GM18868 (cell line): ENCODE measurements around the gene E4F1.
"Not testable (repeated sequence)": the region's sequence is repeated elsewhere in the genome, so short reads cannot be mapped to it uniquely, and the experiment has no call there.

ENCODE experiments used
- ATAC-seq: cut with Tn5 transposase; IDR thresholded peaks from one replicate; pipeline ENCODE4 v1.9.1; 2021; ENCODE audit warnings: mild to moderate bottlenecking, moderate library complexity; ENCODE audit not compliant: unreplicated experiment

The E4F1 gene

DNA sequence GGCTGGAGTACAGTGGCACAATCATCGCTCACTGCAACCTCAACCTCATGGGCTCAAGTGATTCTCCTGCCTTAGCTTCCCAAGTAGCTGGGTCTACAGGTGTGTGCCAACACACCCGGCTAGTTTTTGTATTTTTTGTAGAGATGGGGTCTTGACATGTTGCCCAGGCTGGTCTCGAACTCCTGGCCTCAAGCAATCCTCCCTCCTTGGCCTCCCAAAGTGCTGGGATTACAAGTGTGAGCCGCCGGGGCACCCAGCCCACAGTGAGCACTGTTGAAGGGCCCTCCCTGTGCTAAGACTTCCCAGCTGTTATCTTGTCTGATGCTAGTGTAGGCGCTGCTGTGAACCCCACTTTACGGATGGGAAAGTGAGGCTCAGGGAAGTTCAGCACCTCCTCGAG, 35.0 kb upstream of the E4F1 start:
- ATAC-seq: no peak

DNA sequence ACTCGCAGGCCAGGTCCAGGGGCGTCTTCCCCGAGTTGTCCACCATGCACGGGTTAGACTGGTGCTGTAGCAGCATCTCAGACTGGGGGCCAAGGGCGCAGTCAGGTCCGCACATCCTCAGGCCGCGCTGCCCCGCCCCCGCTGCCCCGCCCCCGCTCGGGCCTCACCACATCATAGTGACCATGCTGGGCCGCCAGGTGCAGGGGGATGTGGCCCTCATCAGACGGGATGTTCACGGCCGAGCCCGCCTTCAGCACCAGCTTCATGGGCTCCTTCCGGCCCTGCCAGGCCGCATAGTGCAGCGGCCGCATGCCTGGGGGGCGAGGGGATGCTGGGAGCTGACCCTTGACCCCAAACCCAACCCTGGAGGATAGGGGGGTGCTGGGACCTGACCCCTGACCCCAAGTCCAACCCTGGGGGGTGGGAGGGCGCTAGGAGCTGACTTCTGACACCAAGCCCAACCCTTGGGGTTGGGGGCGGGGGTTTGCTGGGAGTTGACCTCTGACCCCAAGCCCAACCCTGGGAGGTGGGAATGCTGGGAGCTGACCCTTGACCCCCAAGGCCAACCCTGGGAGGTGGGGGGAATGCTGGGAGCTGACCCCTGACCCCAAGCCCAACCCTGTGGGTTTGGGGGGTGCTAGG, 34.0 kb upstream of the E4F1 start:
- no peak for ATAC-seq

DNA sequence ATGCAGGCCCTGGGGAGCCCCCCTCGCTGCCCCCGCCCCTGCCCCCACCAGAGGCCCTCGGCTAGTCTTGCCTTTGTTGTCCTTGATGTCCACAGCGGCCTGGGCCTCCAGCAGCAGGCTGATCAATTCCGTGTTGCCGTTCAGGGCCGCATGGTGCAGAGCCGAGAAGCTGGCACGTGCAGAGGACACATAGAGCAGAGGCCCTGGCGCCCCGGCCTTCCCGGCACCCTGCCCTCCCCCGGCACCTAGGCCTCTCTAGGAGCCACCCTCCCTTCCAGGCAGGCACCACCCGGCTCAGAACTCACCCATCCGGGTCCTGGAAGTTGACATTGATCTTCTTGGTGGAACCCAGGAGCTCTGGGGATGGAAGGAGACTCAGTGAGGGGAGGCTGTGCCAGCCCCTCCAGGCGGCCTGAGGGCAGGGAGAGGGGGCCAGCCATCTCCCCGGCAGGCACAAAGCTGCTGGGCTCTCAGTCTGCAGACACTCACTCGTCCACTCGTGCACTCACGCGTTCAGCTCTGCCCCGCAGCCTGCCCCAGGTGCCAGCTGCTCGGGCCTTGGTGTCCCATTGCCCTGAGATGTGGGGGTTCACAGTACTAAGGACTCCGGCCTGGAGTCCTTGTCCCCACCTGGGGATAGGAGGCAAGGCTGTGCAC, 33.3 kb upstream of the E4F1 start:
- ATAC-seq: no peak

DNA sequence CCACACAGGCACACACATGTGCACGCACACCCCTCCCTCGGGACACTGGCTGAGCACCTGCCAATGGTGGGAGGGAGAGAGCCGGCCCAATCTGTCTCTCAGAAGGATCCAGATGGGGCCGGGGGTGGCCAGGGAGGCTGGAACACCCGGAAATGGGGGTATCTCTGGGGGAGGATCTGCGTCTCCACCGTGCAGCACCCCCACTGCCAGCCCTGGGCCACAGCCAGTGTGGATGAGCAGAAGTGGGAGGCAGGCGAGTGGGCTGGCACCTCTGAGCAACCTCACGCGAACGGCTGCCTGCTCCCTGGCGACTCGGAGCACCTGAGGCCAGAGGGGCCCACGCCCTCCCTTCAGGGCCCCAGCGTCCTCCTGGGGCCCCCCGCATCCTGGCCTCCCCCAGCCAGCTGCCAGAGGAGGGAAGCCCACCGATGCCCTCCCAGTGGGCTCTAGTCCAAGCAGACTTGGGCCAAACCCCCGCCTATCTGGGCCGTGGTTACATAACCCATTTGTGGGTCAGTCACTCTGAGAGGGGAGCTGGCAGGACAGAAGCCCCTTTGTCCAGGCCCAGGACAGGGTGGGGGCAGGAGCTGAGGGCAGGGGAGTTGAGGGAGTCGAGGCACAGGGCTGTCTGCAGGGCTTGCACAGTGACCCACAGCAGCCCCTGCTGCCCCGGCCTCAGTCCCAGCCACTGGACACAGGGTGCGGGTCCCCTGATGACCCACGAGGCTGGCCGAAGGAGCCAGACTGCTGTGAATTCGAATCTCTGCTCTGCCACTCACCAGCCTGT, 32.5 kb upstream of the E4F1 start:
- no peak for ATAC-seq

DNA sequence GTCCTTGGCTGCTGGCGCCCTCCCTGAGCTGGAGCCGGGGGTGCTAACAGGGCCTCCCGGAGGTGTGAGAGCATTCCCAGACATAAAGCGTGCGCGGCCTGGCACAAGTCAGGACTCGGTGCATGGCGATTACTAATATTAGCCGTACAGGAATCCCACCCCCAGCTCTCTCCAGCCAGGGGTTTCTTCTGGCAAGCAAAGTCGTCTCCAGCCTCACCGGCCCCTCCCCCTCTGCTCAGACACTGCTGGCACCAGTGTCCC, 32.0 kb upstream of the E4F1 start:
- ATAC-seq: no peak

DNA sequence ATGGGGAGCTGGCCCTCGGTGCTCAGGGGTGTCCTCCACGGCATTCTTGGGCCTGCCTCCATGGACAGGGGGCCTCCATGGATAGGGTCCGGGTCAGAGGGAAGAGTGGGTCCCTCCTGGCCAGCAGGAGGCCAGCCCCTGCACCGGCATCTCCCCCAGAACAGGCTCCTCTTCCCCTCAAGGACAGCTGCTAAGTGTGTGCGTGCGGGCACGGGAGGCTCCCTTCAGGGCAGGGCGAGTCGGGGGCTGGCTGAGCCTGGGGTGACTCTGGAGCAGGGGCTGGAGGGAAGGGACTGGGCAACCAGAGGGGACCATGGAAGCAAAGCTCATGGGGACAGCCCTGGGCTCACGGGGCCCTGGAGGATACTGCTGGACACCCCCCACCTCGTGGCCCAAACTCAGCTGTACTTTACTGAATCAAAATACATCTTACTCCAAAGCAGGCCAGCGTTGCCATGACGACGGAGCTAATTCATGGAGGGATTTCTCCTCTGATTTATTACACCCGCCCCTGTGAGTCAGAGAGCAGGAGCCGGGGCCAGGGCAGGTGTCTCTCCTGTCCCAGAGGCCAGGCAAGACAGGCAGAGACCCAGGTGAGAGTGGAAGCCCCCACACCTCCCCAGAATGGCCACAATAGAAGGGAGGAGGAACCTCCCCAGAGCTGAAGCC, 29.1 kb upstream of the E4F1 start:
- no peak for ATAC-seq

DNA sequence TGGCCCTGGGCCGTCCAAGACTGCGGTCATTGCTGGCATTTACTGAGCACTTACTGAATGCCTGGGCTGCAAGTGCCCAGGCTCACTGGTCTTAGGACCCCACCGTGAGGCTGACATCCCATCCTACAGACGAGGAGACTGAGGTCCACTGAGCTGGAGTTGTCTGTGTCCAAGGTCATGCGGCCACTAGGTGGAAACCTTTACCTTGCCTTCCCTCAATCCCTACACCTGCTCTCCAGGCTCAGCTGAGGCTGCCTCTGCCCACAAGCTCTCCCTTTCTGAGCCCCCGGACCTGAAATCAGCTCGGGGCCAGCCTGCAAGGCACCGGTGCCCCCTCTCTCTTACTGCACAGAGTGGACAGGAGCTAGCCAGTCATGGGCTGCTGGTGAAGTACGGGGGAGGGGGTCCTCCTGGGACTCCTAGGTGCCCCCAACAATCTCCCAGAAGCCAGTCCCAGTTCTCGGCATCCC, 28.5 kb upstream of the E4F1 start:
- ATAC-seq: no peak

DNA sequence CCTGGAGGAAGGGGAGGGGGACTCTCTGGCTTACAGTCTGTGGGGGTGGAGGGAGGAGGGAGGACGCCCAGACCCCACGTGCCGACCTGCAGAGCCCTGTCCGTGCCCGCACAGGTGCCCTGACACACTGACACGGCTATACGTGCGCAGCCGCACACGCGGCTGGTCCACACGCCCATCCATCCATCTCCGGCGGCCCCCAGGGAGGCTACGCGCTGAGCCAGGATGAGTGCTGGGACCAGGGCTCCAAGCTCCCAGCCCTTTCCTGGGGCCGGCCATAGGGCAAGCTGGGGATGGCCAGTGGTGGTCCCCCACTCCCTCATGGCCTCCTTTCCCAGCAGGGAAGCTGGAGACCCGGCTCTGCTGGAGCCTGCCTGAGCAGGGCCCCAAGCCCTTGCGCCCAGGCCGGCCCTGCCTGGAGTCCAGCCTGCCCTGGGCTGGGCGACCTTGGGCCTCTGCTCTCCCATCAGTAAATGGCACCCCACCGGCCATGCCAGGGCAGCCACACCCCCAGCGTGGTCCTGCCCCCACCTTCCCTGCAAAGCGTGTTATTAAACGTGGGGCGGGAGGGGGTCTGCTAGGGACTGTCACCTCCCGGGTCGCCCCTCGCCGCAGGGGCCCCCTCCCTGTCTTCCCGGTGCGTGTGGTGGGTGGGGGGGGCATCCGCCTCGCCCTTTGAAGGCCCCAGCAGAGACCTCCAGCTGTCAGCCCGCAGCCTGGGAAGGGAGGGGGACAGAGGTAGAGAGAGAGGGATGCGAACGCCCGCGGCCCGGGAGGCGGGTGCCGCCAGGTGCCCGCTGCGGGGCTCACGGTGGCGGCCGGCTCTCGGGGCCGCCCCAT, 27.8 kb upstream of the E4F1 start:
- no peak for ATAC-seq

DNA sequence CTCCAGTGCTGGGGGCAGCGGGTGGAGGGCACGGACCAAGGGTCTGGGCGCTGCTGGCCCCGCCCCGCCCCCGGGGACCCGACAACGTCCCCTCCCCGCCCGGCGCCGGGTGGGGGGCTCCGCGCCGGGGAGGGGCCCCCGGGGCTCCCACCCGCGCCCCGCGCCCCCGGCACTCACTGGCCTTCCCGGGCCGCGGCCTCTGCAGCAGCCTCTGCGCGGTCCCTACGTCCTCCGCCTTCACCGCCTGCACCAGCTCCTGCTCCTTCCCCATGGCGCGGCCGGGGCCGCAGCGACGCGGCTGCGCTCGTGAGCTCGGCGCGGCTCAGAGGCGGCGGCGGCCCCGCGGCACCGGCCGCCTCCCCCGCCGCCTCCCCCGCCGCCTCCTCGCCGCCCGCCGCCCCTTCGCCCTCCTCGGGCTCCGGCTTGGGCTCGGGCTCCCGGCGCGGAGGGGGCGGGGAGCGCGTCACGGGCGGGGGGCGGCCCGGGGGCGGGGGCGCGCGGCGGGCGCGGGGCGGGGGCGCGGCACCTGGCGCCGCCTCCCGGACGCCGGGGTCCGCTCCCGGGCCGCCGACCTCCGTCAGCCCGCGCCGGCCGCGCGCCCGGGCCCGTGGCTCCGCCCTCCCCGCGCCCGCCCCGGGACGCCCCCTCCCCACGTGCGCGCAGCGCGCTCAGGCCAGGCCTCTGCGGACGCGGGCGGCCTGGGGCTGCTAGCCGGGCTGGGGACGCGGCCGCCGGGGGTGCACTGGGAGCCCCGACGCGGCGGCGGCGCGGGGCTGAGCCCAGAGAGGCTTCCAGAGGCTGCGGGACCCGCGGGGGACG, 27.0 kb upstream of the E4F1 start, which contains the start of gene CASKIN1:
Gene CASKIN1 (minus strand): TSS at position 444 of the 819 bp plus-strand sequence. CDS start 173 bp downstream, at position 271.
- no peak for ATAC-seq

DNA sequence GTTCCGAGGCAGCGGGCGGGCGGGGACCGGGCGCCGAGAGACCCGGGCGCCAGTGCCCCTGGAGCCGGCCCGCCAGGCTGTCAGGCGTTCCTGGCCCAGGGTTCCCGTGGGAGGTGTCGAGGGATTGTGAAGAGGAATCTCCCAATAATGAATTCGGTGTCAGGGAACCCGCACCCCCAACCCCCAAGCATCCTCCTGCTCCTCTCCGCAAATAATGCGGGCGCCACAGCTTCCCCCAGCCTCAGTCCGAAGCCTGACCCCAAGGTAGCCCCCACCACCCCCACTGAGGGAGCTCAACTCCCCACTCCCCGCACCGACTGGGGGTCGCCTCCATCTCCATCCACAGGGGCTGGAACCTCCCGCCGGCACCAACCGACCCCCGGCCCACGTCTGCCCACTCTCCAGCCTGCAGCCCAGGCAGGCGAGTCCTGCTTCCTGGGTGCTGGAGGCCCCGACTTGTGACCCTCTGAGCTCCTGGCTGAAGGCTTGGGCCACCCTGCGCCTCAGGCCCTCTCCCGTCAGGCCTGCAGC, 26.3 kb upstream of the E4F1 start:
- no peak for ATAC-seq

DNA sequence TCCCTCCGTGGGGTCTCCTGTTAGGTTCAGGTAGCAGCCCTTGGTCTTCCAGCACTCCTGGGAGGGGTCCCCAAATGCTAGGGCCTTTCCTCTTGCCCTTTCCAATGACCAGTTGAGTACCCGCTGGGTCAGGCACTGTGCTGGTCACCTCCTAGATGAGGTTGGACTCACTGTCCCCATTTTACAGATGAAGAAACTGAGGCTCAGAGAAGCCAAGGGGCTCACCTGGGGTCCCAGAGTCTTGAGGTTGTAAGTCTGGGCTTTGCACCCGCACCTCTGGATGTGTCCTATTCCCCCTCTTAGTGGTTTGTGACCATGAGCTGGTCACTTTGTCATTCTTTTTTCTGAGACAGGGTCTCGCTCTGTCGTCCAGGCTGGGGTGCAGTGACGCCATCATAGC, 25.6 kb upstream of the E4F1 start:
- no peak for ATAC-seq

DNA sequence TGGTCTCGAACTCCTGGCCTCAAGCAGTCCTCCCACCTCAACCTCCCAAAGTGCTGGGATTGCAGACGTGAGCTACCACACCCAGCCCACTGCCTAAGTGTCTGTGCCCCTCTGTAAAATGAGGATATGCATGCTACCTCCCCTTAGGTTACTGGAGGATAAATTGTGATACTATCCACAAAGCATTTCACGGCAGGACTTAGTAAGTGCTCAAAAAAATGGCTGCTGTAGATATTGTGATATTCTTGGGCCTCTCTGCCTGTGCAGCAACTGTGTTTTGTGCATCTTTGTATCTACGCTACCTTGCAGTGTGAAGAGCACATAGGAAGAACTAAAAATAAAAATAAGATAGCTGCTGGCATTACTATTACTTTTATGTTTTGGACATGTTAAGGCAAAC, 25.1 kb upstream of the E4F1 start:
- no peak for ATAC-seq

DNA sequence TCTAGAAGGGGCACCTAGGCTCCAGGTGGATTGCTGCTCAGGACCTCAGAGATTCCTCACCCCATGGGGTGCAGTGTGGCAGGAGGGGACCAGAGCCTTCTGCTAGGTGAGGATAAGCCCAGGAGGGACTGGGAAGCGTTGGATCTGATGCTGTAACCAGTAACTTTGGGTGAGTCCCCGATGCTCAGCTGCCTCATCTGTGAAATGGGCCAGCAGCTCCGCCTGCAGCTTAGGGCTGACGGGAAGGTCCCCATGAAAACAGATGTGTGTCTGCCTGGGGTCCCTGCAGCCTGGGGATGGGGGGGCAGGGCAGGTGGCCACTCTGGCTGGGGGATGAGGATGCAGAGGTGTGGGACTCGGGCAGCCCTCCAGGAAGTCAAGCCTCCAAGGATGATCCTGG, 24.3 kb upstream of the E4F1 start:
- no peak for ATAC-seq

DNA sequence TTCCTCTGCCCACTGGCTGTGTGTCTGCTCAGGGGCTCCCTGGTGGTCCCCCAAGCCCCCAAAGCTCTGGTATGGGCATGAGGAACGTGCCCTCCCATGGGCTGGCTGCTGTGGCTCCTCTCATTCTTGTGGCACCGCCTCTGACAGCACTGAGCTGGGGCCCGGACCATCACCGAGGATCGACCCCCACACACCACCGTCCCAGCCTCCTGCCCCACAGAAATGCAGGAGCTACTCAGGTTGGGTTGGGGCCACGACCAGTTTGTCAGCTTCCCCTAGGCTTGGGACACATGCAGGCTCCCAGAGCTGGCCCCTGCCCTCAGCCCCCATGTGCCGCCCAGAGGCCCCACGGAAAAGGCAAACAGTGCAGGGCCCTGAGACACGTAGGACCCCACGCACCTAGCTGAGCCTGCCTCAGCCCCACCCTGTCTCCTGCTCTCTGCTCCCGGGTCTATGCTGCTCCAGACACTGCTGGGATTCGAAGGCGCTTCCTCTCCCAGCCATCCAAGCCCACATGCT, 23.7 kb upstream of the E4F1 start:
- ATAC-seq: no peak

DNA sequence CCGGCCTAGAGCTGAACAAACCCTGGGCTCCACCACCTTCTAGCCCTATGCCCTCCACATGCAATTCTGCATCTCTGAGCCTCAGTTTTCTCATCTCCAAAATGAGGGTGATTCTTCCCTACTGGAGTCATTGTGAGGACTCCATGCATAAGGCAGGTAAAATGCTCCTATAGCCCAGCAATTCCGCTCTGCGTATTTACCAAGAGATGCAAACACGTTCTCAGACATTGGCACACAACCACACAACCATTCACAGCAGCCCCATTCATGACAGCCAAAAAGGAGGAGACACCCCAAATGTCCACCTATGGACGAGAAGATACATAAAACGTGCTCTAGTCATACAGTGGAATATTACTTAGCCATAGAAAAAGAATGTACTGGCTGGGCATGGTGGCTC, 23.1 kb upstream of the E4F1 start:
- no peak for ATAC-seq

DNA sequence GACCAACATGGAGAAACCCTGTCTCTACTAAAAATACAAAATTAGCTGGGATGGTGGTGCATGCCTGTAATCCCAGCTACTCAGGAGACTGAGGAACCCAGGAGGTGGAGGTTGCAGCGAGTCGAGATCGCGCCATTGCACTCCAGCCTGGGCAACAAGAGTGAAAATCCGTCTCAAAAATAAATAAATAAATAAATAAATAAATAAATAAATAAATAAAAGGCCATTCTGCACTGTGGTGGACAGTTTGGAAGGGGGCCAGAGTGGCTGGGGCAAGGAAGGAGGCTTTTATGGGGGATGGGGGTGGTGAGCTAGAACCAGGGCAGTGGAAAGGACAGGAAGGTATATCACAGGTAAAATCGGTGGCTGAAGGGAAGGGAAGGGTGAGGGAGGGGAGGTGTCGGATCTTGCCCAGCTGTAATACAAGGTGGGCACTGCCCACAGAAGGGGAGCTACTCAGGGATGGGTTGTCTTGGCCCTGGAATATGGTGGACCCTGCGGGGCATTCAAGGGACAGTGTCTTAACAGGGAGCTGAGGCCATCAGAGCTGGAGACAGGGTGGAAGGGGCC, 20.2 kb upstream of the E4F1 start:
- ATAC-seq: not testable (repeated sequence)

DNA sequence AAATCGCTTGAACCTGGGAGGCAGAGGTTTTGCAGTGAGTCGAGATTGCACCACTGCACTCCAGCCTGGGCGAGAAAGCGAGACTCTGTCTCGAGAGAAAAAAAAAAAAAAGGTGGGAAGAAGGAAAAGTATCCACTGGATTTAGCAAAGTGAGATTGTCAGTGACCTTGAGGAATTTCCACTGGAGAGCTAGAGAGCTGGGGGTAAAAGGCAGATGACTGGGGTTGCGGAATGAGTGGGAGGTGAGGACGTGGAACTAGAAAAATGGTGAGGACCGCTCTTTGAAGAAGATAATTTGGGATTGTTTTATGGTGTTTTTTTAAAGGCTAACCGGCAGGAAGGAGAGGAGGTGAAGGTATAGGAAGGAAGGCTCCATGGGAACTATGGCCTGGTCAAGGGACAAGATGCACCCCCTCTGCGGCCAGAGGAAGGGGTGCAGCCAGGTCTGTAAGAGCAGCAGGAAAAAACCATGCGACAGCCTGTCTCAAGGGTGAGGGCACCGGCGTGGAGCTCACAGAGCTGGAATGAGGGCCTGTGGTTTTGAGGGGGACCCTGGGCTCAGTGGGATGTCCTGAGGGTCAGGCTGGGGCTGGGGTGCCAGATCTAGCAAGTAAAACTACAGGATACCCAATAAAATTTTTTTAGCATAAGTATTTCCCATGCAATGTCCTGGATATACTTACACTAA, 18.8 kb upstream of the E4F1 start:
- ATAC-seq: no peak
